Parathyroid adenoma (tissue), 2 donors: ENCODE measurements around the gene U2AF1L4.
A peak's percentile ranks its signal among the peaks of the same experiment; 100 is the strongest.

Source experiments
- H2AFZ ChIP-seq: fragments of 300-600 bp; sonication (generic); one replicate; pipeline ENCODE4 v1.7.0; 2017; ENCODE audit warnings: antibody characterized with exemption, mild to moderate bottlenecking
- H3K27ac ChIP-seq: fragments of 300-600 bp; sonication (generic); one replicate; pipeline ENCODE4 v1.7.0; 2017
- H3K27me3 ChIP-seq: fragments of 300-600 bp; sonication (generic); one replicate; pipeline ENCODE4 v1.7.0; 2017; ENCODE audit warnings: low read length; ENCODE audit not compliant: control insufficient read depth, insufficient read depth
- H3K36me3 ChIP-seq: fragments of 300-600 bp; sonication (generic); one replicate; pipeline ENCODE4 v1.7.0; 2017; ENCODE audit warnings: low read length; ENCODE audit not compliant: control insufficient read depth, insufficient read depth
- H3K4me1 ChIP-seq: fragments of 300-600 bp; sonication (generic); one replicate; pipeline ENCODE4 v1.7.0; 2017; ENCODE audit warnings: control low read depth
- H3K4me2 ChIP-seq: fragments of 300-600 bp; sonication (generic); one replicate; pipeline ENCODE4 v1.7.0; 2017; ENCODE audit warnings: low read length
- H3K4me3 ChIP-seq: fragments of 300-600 bp; sonication (generic); one replicate; pipeline ENCODE4 v1.7.0; 2017; ENCODE audit warnings: low read depth, low read length
- H3K79me2 ChIP-seq: fragments of 300-600 bp; sonication (generic); one replicate; pipeline ENCODE4 v1.7.0; 2017; ENCODE audit warnings: control low read depth
- H3K9ac ChIP-seq: fragments of 300-600 bp; sonication (generic); one replicate; pipeline ENCODE4 v1.7.0; 2017; ENCODE audit warnings: mild to moderate bottlenecking
- H3K9me3 ChIP-seq: fragments of 300-600 bp; sonication (generic); one replicate; pipeline ENCODE4 v1.7.0; 2017; ENCODE audit warnings: low read length; ENCODE audit not compliant: control insufficient read depth
- CTCF ChIP-seq: fragments of 300-600 bp; sonication (generic); IDR thresholded peaks from one replicate; pipeline ENCODE4 v1.7.0; 2017; ENCODE audit warnings: antibody characterized with exemption, mild to moderate bottlenecking
- donor health status: primary hyperparathyroidism.

Gene U2AF1L4

GRCh38 chr19:35744430-35745327 lies 539 bp downstream of the U2AF1L4 start:
- H2AFZ ChIP-seq = peak overlapping the region; percentile 87
- H3K4me2 ChIP-seq = peak overlapping the region; percentile 86
- no peaks in the 10 kb centered on the region for H3K79me2 ChIP-seq
- no peaks in the 10 kb centered on the region for H3K36me3 ChIP-seq
- H3K27ac ChIP-seq = peak overlapping the region; percentile 99
- H3K9me3 ChIP-seq = no peaks in the 10 kb centered on the region
- peak overlapping the region; percentile 99 for H3K4me3 ChIP-seq
- TF ChIP-seq CTCF = peak; percentile 30
- H3K4me1 ChIP-seq = peaks cover 8% of the 10 kb centered on the region
- H3K27me3 ChIP-seq = no peaks in the 10 kb centered on the region
- peak overlapping the region; percentile 56 for H3K9ac ChIP-seq

- H3K27ac ChIP-seq = no peak overlapping the region
- no peaks in the 10 kb centered on the region for H3K9me3 ChIP-seq
- H3K4me1 ChIP-seq = peaks cover 8% of the 10 kb centered on the region
- no peaks in the 10 kb centered on the region for H3K27me3 ChIP-seq
- no peak for TF ChIP-seq CTCF
- H3K4me2 ChIP-seq = peak overlapping the region; percentile 86
- no peaks in the 10 kb centered on the region for H3K79me2 ChIP-seq
- no peak overlapping the region for H3K9ac ChIP-seq
- H2AFZ ChIP-seq = no peak overlapping the region
- no peaks in the 10 kb centered on the region for H3K36me3 ChIP-seq
- no peak overlapping the region for H3K4me3 ChIP-seq
Observed at GRCh38 chr19:35743640-35744429, 1.4 kb downstream of the U2AF1L4 start.

GRCh38 chr19:35742121-35742724 lies 3.0 kb downstream of the U2AF1L4 start, which contains the start of gene IGFLR1:
IGFLR1 (minus strand) TSS chr19:35742452; CDS start chr19:35741180, 1,272 bp downstream.
- no peaks in the 10 kb centered on the region for H3K79me2 ChIP-seq
- H2AFZ ChIP-seq = no peak within 1 kb of the TSS
- H3K4me1 ChIP-seq = peaks cover 8% of the 10 kb centered on the region
- H3K27ac ChIP-seq = no peak within 1 kb of the TSS
- no peak for TF ChIP-seq CTCF
- H3K36me3 ChIP-seq = no peaks in the 10 kb centered on the region
- no peak within 1 kb of the TSS for H3K9ac ChIP-seq
- H3K4me2 ChIP-seq = no peak within 1 kb of the TSS
- H3K27me3 ChIP-seq = no peaks in the 10 kb centered on the region
- no peak within 1 kb of the TSS for H3K4me3 ChIP-seq
- no peaks in the 10 kb centered on the region for H3K9me3 ChIP-seq

GRCh38 chr19:35741203-35741515 lies 4.1 kb downstream of the U2AF1L4 start:
- peak overlapping the region; percentile 96 for H3K4me2 ChIP-seq
- TF ChIP-seq CTCF = no peak
- H3K4me3 ChIP-seq = peak overlapping the region; percentile 62
- no peaks in the 10 kb centered on the region for H3K9me3 ChIP-seq
- H3K9ac ChIP-seq = no peak overlapping the region
- no peaks in the 10 kb centered on the region for H3K27me3 ChIP-seq
- H2AFZ ChIP-seq = peak overlapping the region; percentile 89
- H3K4me1 ChIP-seq = peaks cover 8% of the 10 kb centered on the region
- H3K36me3 ChIP-seq = no peaks in the 10 kb centered on the region
- peak overlapping the region; percentile 72 for H3K27ac ChIP-seq
- no peaks in the 10 kb centered on the region for H3K79me2 ChIP-seq
